ENCODE results near the gene GRAMD1B. TPM values are rescaled to one million over a fixed set of nuclear protein-coding genes. Genes with fewer than 3 reads are reported as not detected.

GRAMD1B gene
- total and polyA plus RNA-seq, 12 donors, result 7.3 to 41.0 (median 21.0) TPM

- Histone ChIP-seq H3K27ac (peak overlapping the region in 7 of 10 donors; percentile 30 to 68 (median 62)), H3K27me3 (no peaks in the 10 kb centered on the region), H3K36me3 (no peaks in the 10 kb centered on the region), H3K9me3 (no peaks in the 10 kb centered on the region), H3K4me1 (peaks cover 0 to 54% (median 9%) of the 10 kb centered on the region in 9 donors), H3K4me3 (no peak overlapping the region)
- intact Hi-C loops (cut with DNase I), result loop anchor here in 1 of 10 donors (5.0 kb wide), 1 partner anchor 638 kb away; no protein-coding TSS in a partner anchor
- WGBS, 2 donors, result 28 to 36% methylated on average over 7 of the region's 7 CpGs
- ATAC-seq (peak; percentile 50 to 88 (median 67)), DNase-seq (peak; percentile 22 to 36)
- no peak for TF ChIP-seq CTCF (IDR thresholded peaks at IDR 0.05)
Measured at GRCh38 chr11:123469089-123469488, 39.0 kb downstream of the GRAMD1B start.

- DNase-seq (no peak), ATAC-seq (no peak)
- Histone ChIP-seq H3K36me3 (no peaks in the 10 kb centered on the region), H3K4me3 (peak overlapping the region in 1 of 10 donors; percentile 18), H3K9me3 (no peaks in the 10 kb centered on the region), H3K27ac (peak overlapping the region in 7 of 10 donors; percentile 30 to 68 (median 62)), H3K4me1 (peaks cover 0 to 59% (median 9%) of the 10 kb centered on the region in 9 donors), H3K27me3 (no peaks in the 10 kb centered on the region)
- TF ChIP-seq CTCF (IDR thresholded peaks at IDR 0.05), result no peak
- WGBS, 2 donors, result 61 to 83% methylated on average over 1 of the region's 1 CpG
- intact Hi-C loops (cut with DNase I), result loop anchor here in 1 of 10 donors (5.0 kb wide), 1 partner anchor 638 kb away; no protein-coding TSS in a partner anchor
Measured at GRCh38 chr11:123469586-123469985, 39.5 kb downstream of the GRAMD1B start.

GRCh38 chr11:123470842-123471241 is 40.8 kb downstream of the GRAMD1B start:
- TF ChIP-seq CTCF (IDR thresholded peaks at IDR 0.05), result no peak

GRCh38 chr11:123472236-123472935 is 42.3 kb downstream of the GRAMD1B start:
- Histone ChIP-seq H3K36me3 (no peaks in the 10 kb centered on the region), H3K9me3 (no peaks in the 10 kb centered on the region), H3K27ac (no peak overlapping the region), H3K27me3 (no peaks in the 10 kb centered on the region), H3K4me3 (no peak overlapping the region), H3K4me1 (peaks cover 0 to 52% (median 16%) of the 10 kb centered on the region in 9 donors)
- DNase-seq, result no peak
- no peak for ATAC-seq
- no peak for TF ChIP-seq CTCF (IDR thresholded peaks at IDR 0.05)
- intact Hi-C loops (cut with DNase I), result loop anchor here in 5 of 10 donors (10.0 kb wide), 1 partner anchor 368 kb away; no protein-coding TSS in a partner anchor
- WGBS, 2 donors, result 78 to 81% methylated on average over 8 of the region's 8 CpGs

More at GRCh38 chr11:123470842-123471241, 40.8 kb downstream of the GRAMD1B start:
- intact Hi-C loops (cut with DNase I), result loop anchor here in 5 of 10 donors (10.0 kb wide), 1 partner anchor 366 kb away; no protein-coding TSS in a partner anchor
- no peak overlapping the region for H3K4me3 ChIP-seq
- ATAC-seq, result no peak
- no peaks in the 10 kb centered on the region for H3K36me3 ChIP-seq
- H3K27ac ChIP-seq, result peak overlapping the region in 1 of 10 donors; percentile 33
- no peaks in the 10 kb centered on the region for H3K9me3 ChIP-seq
- H3K27me3 ChIP-seq, result no peaks in the 10 kb centered on the region
- WGBS, 2 donors, result 83 to 87% methylated on average over 4 of the region's 4 CpGs
- H3K4me1 ChIP-seq, result peaks cover 0 to 59% (median 16%) of the 10 kb centered on the region in 9 donors
- no peak for DNase-seq

Data from heart right ventricle (tissue), 16 donors.